Smooth muscle cell (in vitro differentiated cells): ENCODE measurements around the gene VPS33B. TPM values are rescaled to one million over a fixed set of nuclear protein-coding genes. Genes with fewer than 3 reads are reported as not detected.

Source experiments
- DNase-seq: peaks from one replicate; lab custom pipeline; 2025; ENCODE audit not compliant: unreplicated experiment; lab: John Stamatoyannopoulos, UW
- H2AFZ ChIP-seq: fragments of 200-600 bp; sonication (generic); 2 replicates; pipeline ENCODE4 v1.6.0; 2016; ENCODE audit warnings: antibody characterized with exemption, low read depth, mild to moderate bottlenecking
- H3F3A ChIP-seq: fragments of 200-600 bp; sonication (generic); 2 replicates; pipeline ENCODE4 v1.6.0; 2017; ENCODE audit warnings: antibody characterized with exemption, low read depth
- H3K27ac ChIP-seq: fragments of 200-600 bp; sonication (generic); 2 replicates; pipeline ENCODE4 v1.5.1; 2016; ENCODE audit warnings: low read depth, mild to moderate bottlenecking
- H3K27me3 ChIP-seq: fragments of 200-600 bp; sonication (generic); 2 replicates; pipeline ENCODE4 v1.6.1; 2016; ENCODE audit warnings: low read depth, mild to moderate bottlenecking
- H3K36me3 ChIP-seq: fragments of 200-600 bp; sonication (generic); 2 replicates; pipeline ENCODE4 v1.5.1; 2016; ENCODE audit warnings: low read depth
- H3K4me1 ChIP-seq: fragments of 200-600 bp; sonication (generic); 2 replicates; pipeline ENCODE4 v1.5.1; 2016; ENCODE audit warnings: low read depth
- H3K4me2 ChIP-seq: fragments of 200-600 bp; sonication (generic); 2 replicates; pipeline ENCODE4 v1.6.0; 2016; ENCODE audit warnings: mild to moderate bottlenecking
- H3K4me3 ChIP-seq: fragments of 200-600 bp; sonication (generic); 2 replicates; pipeline ENCODE4 v1.5.1; 2016; ENCODE audit warnings: mild to moderate bottlenecking
- H3K79me2 ChIP-seq: fragments of 200-600 bp; sonication (generic); 2 replicates; pipeline ENCODE4 v1.6.0; 2016; ENCODE audit warnings: low read depth, mild to moderate bottlenecking
- H3K9ac ChIP-seq: fragments of 200-600 bp; sonication (generic); 2 replicates; pipeline ENCODE4 v1.6.0; 2016; ENCODE audit warnings: low read depth
- H3K9me3 ChIP-seq: fragments of 200-600 bp; sonication (generic); replicated peaks from 2 replicates; pipeline ENCODE4 v1.5.1; 2016; ENCODE audit warnings: low read depth
- H4K20me1 ChIP-seq: fragments of 200-600 bp; sonication (generic); 2 replicates; pipeline ENCODE4 v1.6.0; 2016; ENCODE audit warnings: low read depth
- WGBS: methylation state at CpG from one replicate; pipeline ENCODE4 v1.1.7; 2016; ENCODE audit warnings: low lambda C conversion rate; 5-methylcytosine and 5-hydroxymethylcytosine counted together
- polyA plus RNA-seq: library from polyadenylated mRNA; unstranded; fragments of >200 nt; fragmentation: Nextera tagmentation; extraction: Ambion mirVana; gene quantifications from 2 replicates; pipeline ENCODE4 v1.2.1, GENCODE V29; 2016
- small RNA-seq: library from RNA; depleted of rRNA; stranded (forward); fragments of <200 nt; gene quantifications from one replicate; pipeline ENCODE3, GENCODE V24; 2014
- total RNA-seq: library from RNA; depleted of rRNA; stranded (reverse); fragments of >200 nt; gene quantifications from 2 replicates; pipeline ENCODE4 v1.2.3, GENCODE V29; 2014
- TF ChIP-seq, protein P1 (sequence below): fragments of 200-600 bp; sonication (generic); IDR thresholded peaks from 2 replicates; pipeline ENCODE4 v1.5.1; 2017; ENCODE audit warnings: borderline replicate concordance, mild to moderate bottlenecking, antibody characterized with exemption; ENCODE audit not compliant: insufficient read depth, poor library complexity, severe bottlenecking

Gene VPS33B
- total and polyA plus RNA-seq, 2 experiments from 2014 or later, result 9.4 to 12.4 TPM

DNA sequence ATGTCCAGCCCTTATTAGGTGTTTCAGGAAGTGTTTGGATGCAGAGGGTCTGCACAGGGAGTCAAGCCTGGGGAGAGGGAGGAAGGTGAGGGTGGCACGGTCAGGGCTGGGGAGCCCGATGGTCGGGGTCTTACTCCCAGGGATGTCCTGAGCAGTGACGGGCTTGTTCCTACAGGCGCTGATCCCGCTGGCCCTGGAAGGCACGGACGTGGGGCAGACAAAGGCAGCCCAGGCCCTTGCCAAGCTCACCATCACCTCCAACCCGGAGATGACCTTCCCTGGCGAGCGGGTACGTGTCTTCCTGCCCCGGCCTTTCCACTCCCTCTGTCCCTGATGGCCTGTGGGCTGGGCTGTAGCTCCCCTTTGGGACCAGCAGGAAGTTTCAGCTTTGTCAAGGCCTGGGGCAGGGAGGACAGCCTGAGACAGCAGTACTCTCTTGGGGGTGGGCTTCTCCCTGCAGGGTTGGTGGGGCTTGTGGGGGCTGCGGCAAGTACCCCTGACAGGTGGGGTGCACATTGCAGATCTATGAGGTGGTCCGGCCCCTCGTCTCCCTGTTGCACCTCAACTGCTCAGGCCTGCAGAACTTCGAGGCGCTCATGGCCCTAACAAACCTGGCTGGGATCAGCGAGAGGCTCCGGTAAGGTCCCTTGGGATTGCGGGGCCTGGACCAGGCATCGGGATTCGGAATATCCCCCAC lies 72.3 kb downstream of the VPS33B start:
- WGBS, result 98% methylated on average over 23 of the region's 23 CpGs
- Histone ChIP-seq H4K20me1 (peaks cover under 1% of the 10 kb centered on the region), H3K79me2 (no peaks in the 10 kb centered on the region), H3K27ac (peak overlapping the region; percentile 23), H3K9me3 (no peaks in the 10 kb centered on the region), H3K4me3 (no peak overlapping the region), H3K36me3 (no peaks in the 10 kb centered on the region), H3K4me2 (no peak overlapping the region), H3K4me1 (no peaks in the 10 kb centered on the region), H2AFZ (no peak overlapping the region), H3F3A (no peaks in the 10 kb centered on the region), H3K9ac (no peak overlapping the region), H3K27me3 (no peaks in the 10 kb centered on the region)
- no peak for DNase-seq
- TF ChIP-seq, protein P1, sequence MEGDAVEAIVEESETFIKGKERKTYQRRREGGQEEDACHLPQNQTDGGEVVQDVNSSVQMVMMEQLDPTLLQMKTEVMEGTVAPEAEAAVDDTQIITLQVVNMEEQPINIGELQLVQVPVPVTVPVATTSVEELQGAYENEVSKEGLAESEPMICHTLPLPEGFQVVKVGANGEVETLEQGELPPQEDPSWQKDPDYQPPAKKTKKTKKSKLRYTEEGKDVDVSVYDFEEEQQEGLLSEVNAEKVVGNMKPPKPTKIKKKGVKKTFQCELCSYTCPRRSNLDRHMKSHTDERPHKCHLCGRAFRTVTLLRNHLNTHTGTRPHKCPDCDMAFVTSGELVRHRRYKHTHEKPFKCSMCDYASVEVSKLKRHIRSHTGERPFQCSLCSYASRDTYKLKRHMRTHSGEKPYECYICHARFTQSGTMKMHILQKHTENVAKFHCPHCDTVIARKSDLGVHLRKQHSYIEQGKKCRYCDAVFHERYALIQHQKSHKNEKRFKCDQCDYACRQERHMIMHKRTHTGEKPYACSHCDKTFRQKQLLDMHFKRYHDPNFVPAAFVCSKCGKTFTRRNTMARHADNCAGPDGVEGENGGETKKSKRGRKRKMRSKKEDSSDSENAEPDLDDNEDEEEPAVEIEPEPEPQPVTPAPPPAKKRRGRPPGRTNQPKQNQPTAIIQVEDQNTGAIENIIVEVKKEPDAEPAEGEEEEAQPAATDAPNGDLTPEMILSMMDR, result no peak

Small RNA genes lying within 50 kb of the gene (small RNA-seq; reads per million reads assigned to genes)
- not detected for gene RF00019

Other genes starting within 250 kb of the VPS33B start
- 52.5 and 66.0 TPM in 2 replicates for gene FURIN, start 154.0 kb downstream of the VPS33B start, total RNA-seq
- gene FURIN, start 154.0 kb downstream of the VPS33B start, polyA plus RNA-seq, result 113 and 121 TPM in 2 replicates
- gene FES, start 138.1 kb downstream of the VPS33B start, total RNA-seq, result 4.9 and 6.3 TPM in 2 replicates
- 6.2 and 8.2 TPM in 2 replicates for gene FES, start 138.1 kb downstream of the VPS33B start, polyA plus RNA-seq
- 7.1 and 11.0 TPM in 2 replicates for gene MAN2A2, start 119.3 kb downstream of the VPS33B start, total RNA-seq
- 9.7 and 15.3 TPM in 2 replicates for gene MAN2A2, start 119.3 kb downstream of the VPS33B start, polyA plus RNA-seq
- 10.0 and 16.0 TPM in 2 replicates for gene HDDC3, start 90.0 kb downstream of the VPS33B start, total RNA-seq
- 15.5 and 16.3 TPM in 2 replicates for gene HDDC3, start 90.0 kb downstream of the VPS33B start, polyA plus RNA-seq
- gene UNC45A, start 87.3 kb downstream of the VPS33B start, total RNA-seq, result 43.6 and 57.5 TPM in 2 replicates
- 66.6 and 68.4 TPM in 2 replicates for gene UNC45A, start 87.3 kb downstream of the VPS33B start, polyA plus RNA-seq
- 4.4 and 5.8 TPM in 2 replicates for gene RCCD1, start 67.7 kb downstream of the VPS33B start, total RNA-seq
- gene RCCD1, start 67.7 kb downstream of the VPS33B start, polyA plus RNA-seq, result 9.2 and 14.8 TPM in 2 replicates
- 20.4 and 41.1 TPM in 2 replicates for gene PRC1, start 28.1 kb downstream of the VPS33B start, total RNA-seq
- gene PRC1, start 28.1 kb downstream of the VPS33B start, polyA plus RNA-seq, result 29.7 and 32.3 TPM in 2 replicates
- not detected in 2 replicates for gene SV2B, start 77.7 kb upstream of the VPS33B start, total RNA-seq
- not detected in 2 replicates for gene SV2B, start 77.7 kb upstream of the VPS33B start, polyA plus RNA-seq